Heart left ventricle (tissue), 16 donors: ENCODE results near the gene MYO5C. TPM values are rescaled to one million over a fixed set of nuclear protein-coding genes. Genes with fewer than 3 reads are reported as not detected.
"Not testable (repeated sequence)": the region's sequence is repeated elsewhere in the genome, so short reads cannot be mapped to it uniquely, and the experiment has no call there.

Experiments used
- ATAC-seq, 4 donors: fragments of 200-7000 bp; cut with Tn5 transposase; one replicate each; pipeline ENCODE4 v1.9.1; 2020 to 2022; ENCODE audit warnings: moderate library complexity in 4 of 4, mild to moderate bottlenecking in 3 of 4, moderate number of reproducible peaks in 1 of 4
- DNase-seq, 5 donors: peaks; one replicate each; pipeline ENCODE4 v3.0.0-alpha.2; 2020
- H3K27ac ChIP-seq, 12 donors: fragments of 200-600 bp; sonication (generic) in 4 of 12; one replicate each; pipeline versions ENCODE4 v1.5.0 to v1.8.0; 2016 to 2022; ENCODE audit warnings: mild to moderate bottlenecking in 2 of 12
- H3K27me3 ChIP-seq, 9 donors: fragments of 200-600 bp; sonication (generic) in 2 of 9; one replicate each; pipeline versions ENCODE4 v1.5.1 to v1.8.0; 2016 to 2022; ENCODE audit warnings: mild to moderate bottlenecking in 3 of 9
- H3K36me3 ChIP-seq, 9 donors: fragments of 200-600 bp; sonication (generic) in 2 of 9; one replicate each; pipeline versions ENCODE4 v1.5.0 to v1.8.0; 2018 to 2022; ENCODE audit warnings: mild to moderate bottlenecking in 2 of 9
- H3K4me1 ChIP-seq, 12 donors: fragments of 200-600 bp; sonication (generic) in 4 of 12; one replicate each; pipeline versions ENCODE4 v1.5.0 to v1.8.0; 2016 to 2022; ENCODE audit warnings: mild to moderate bottlenecking in 3 of 12
- H3K4me3 ChIP-seq, 12 donors: fragments of 200-600 bp; sonication (generic) in 4 of 12; one replicate each; pipeline versions ENCODE4 v1.5.0 to v1.8.0; 2017 to 2022; ENCODE audit warnings: mild to moderate bottlenecking in 9 of 12, moderate library complexity in 4 of 12
- H3K9me3 ChIP-seq, 12 donors: fragments of 200-600 bp; sonication (generic) in 4 of 12; one replicate each; pipeline versions ENCODE4 v1.5.0 to v1.8.0; 2016 to 2022; ENCODE audit warnings: mild to moderate bottlenecking in 1 of 12
- CTCF ChIP-seq, 12 donors: fragments of 200-600 bp; sonication (generic) in 4 of 12; IDR thresholded peaks; one replicate each; pipeline versions ENCODE4 v1.5.0 to v1.8.0; 2018 to 2022; ENCODE audit warnings: antibody characterized with exemption in 12 of 12, mild to moderate bottlenecking in 5 of 12
- POLR2A ChIP-seq, 2 donors: fragments of 450-650 bp; IDR thresholded peaks; one replicate each; pipeline ENCODE4 v1.6.1; 2017; ENCODE audit warnings: antibody characterized with exemption in 2 of 2, mild to moderate bottlenecking in 2 of 2, moderate library complexity in 2 of 2
- WGBS, 4 donors: extraction: QIAGEN DNeasy Blood & Tissue Kit in 2 of 4; methylation state at CpG; one replicate each; pipeline versions ENCODE4 v1.1.5 to v1.1.7; 2013 to 2018; 5-methylcytosine and 5-hydroxymethylcytosine counted together
- intact Hi-C, 10 donors: fragments of 100-400 bp; cut with DNase I; formaldehyde crosslinking; loops; one replicate each; pipeline versions ENCODE4 v1.11.1 to v1.14.2; 2022
- polyA plus RNA-seq, 2 donors: library from polyadenylated mRNA; stranded (reverse); fragments of 200-250 nt; gene quantifications; one replicate each; pipeline ENCODE4 v1.2.3, GENCODE V29; 2013
- total RNA-seq, 9 donors: library from RNA; depleted of rRNA in 2 of 9; stranded (reverse); fragments of >200 nt in 2 of 9; fragmentation: NEBNext Ultra II Directional in 3 of 9; extraction: Animal tissue kit (Norgen Biotek cat#: 25700) in 3 of 9; gene quantifications; one replicate each; pipeline versions ENCODE4 v1.1.0 to v1.2.4, GENCODE V29; 2016 to 2023
- donor health status: ischemic (EF 13 %, LVEDD 7.1; RV severe dilation, severe dysfunction).
- donor health status: healthy with polysubstance abuse.
- donor health status: DM: no; HTN: yes; CAD: no.
- donor health status: DM: no; HTN: no; CAD: no.
- donor health status: ischemic (EF 25% LVEDD 6.9; RV normal size, moderate dysfunction).
- donor health status: ischemic (EF 25% LVEDD 5.7; RV mildly dilated, moderate dysfunction).
- donor health status: healthy.
- donor health status: DM: yes; HTN: yes; CAD: no.
- donor health status: ischemic (EF 35%, LVEDD 5.7; RV mildly dilated, moderate dysfunction).
- donor health status: nonischemic (EF 11% LVEDD 7.7; RV severe dilation, severe dysfunction).
- donor health status: DM: yes; HTN: yes; CAD: no.
- donor health status: PGD.
- donor health status: ischemic (EF 29% LVEDD 5.4; RV normal size, mild dysfunction).
- donor health status: nonischemic (EF 23%, LVEDD 6.1; RV moderate dilation, normal function).

Gene MYO5C
- total and polyA plus RNA-seq, 11 donors: 0.89 to 7.2 (median 2.3) TPM

GRCh38 chr15:52171807-52172206, 123.8 kb downstream of the MYO5C start:
- DNase-seq (no peak), ATAC-seq (no peak)
- no peaks in the 10 kb centered on the region for H3K9me3 ChIP-seq
- H3K27ac ChIP-seq: no peak overlapping the region
- no peak for TF ChIP-seq POLR2A (IDR thresholded peaks at IDR 0.05)
- TF ChIP-seq CTCF (IDR thresholded peaks at IDR 0.05): no peak
- WGBS, 4 donors: 13 to 25% (median 21%) methylated on average over 1 of the region's 1 CpG
- no peaks in the 10 kb centered on the region for H3K27me3 ChIP-seq
- peaks cover 0 to 6% (median 0%) of the 10 kb centered on the region in 12 donors for H3K4me1 ChIP-seq
- intact Hi-C loops: no loop called here
- no peak overlapping the region for H3K4me3 ChIP-seq
- H3K36me3 ChIP-seq: no peaks in the 10 kb centered on the region

- no peak for ATAC-seq
- Histone ChIP-seq H3K27me3 (no peaks in the 10 kb centered on the region), H3K4me1 (peaks cover 0 to 6% (median 0%) of the 10 kb centered on the region in 12 donors), H3K9me3 (no peaks in the 10 kb centered on the region), H3K27ac (no peak overlapping the region), H3K4me3 (no peak overlapping the region), H3K36me3 (no peaks in the 10 kb centered on the region)
- intact Hi-C loops: no loop called here
- TF ChIP-seq POLR2A (IDR thresholded peaks at IDR 0.05): no peak
- no peak for TF ChIP-seq CTCF (IDR thresholded peaks at IDR 0.05)
- 25 to 40% (median 31%) methylated on average over 4 of the region's 4 CpGs for WGBS, 4 donors
- no peak for DNase-seq
Measured at GRCh38 chr15:52171386-52171785, 124.2 kb downstream of the MYO5C start.

- H3K4me3 ChIP-seq, intact Hi-C loops, H3K27me3 ChIP-seq, H3K27ac ChIP-seq, ATAC-seq, DNase-seq, H3K4me1 ChIP-seq, H3K36me3 ChIP-seq, H3K9me3 ChIP-seq: not testable (repeated sequence)
- 97 to 98% (median 98%) methylated on average over 3 of the region's 3 CpGs for WGBS, 4 donors
Measured at GRCh38 chr15:52170199-52170598, 125.4 kb downstream of the MYO5C start.

GRCh38 chr15:52165494-52166131, 130.0 kb downstream of the MYO5C start:
- DNase-seq, H3K27ac ChIP-seq, intact Hi-C loops, H3K4me3 ChIP-seq, H3K9me3 ChIP-seq, H3K36me3 ChIP-seq, H3K4me1 ChIP-seq, ATAC-seq, H3K27me3 ChIP-seq: not testable (repeated sequence)
- 76 to 83% (median 82%) methylated on average over 5 of the region's 5 CpGs for WGBS, 4 donors

- H3K36me3 ChIP-seq: peaks cover 0 to 7% (median 0%) of the 10 kb centered on the region in 9 donors
- no peak overlapping the region for H3K4me3 ChIP-seq
- intact Hi-C loops: no loop called here
- 84 to 94% (median 92%) methylated on average over 2 of the region's 2 CpGs for WGBS, 4 donors
- no peak for TF ChIP-seq POLR2A (IDR thresholded peaks at IDR 0.05)
- no peak for TF ChIP-seq CTCF (IDR thresholded peaks at IDR 0.05)
- H3K9me3 ChIP-seq: no peaks in the 10 kb centered on the region
- no peaks in the 10 kb centered on the region for H3K4me1 ChIP-seq
- ATAC-seq (no peak), DNase-seq (no peak)
- no peaks in the 10 kb centered on the region for H3K27me3 ChIP-seq
- H3K27ac ChIP-seq: no peak overlapping the region
Measured at GRCh38 chr15:52164631-52165265, 130.9 kb downstream of the MYO5C start.
